GM20431 (cell line): ENCODE measurements around the gene ANKRD55.
"Not testable (repeated sequence)": the region's sequence is repeated elsewhere in the genome, so short reads cannot be mapped to it uniquely, and the experiment has no call there.

Experiments used
- in situ Hi-C: fragments of 300-500 bp; cut with MseI, MboI; formaldehyde crosslinking; loops from one replicate; pipeline ENCODE4 v1.15.0; 2020; ENCODE audit warnings: low sequenced_read_pairs; ENCODE audit not compliant: unreplicated experiment

Gene ANKRD55

DNA sequence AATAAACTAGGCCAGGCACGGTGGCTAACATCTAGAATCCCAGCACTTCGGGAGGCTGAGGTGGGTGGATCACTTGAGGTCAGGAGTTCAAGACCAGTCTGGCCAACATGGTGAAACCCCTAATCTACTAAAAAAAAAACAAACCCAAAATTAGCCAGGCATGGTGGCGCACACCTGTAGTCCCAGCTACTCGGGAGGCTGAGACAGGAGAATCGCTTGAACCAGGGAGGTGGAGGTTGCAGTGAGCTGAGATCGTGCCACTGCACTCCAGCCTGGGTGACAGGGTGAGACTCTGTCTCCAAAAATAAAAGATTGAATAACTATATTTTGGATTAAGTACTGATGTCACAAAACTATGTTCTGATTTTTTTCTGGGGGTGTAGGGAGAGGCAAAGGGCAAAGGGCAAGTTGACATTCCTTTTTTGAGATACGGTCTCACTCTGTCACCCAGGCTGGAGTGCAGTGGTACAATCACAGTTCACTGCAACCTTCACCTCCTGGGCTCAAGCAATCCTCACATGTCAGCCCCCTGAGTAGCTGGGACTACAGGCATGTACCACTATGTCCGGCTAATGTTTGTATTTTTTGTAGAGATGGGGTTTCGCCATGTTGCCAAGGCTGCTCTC lies 110.7 kb downstream of the ANKRD55 start:
- in situ Hi-C loops, result not testable (repeated sequence)

DNA sequence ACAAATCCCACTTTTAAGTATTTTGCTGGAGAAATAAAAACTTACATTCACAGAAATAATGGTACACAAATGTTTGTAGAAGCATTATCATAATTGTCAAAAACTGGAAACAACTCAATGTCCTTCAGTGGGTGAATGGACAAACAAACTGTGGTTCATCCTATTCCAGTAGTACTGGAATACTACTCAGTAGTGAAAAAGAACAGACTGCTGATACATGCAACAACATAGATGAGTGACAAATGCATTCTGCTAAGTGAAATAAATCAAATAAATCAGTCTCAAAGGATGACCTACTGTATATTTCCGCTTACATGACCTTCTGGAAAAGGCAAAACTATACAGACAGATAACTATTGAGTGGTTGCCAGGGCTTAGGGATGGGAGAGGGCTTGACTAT lies 114.1 kb downstream of the ANKRD55 start:
- in situ Hi-C loops, result no loop called here

DNA sequence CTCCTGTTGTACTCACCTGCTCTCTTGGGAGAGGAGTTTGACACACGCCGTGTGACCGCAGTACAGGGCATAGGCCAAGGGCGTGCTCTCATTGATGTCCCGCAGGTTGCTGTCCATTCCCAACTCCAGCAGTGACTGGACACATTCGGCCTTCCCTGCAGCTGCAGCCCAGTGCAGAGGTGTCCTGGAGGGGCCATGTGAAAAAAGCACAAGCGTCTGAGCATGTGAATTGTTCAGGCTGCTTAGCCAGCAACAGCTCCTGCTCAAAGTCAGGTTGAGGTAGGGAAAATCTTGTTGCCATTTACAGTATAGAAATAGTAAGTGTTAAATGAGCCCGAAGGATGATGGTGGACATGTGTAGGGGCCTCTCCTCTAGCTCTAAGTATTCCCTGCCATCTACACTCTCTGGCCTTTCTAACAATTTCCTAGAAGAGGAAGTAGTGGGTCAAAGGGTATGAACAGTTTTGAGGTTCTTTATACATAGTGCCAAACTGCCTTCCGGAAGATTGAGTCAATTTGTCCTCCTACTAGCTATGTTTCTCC lies 116.5 kb downstream of the ANKRD55 start:
- in situ Hi-C loops, result no loop called here

DNA sequence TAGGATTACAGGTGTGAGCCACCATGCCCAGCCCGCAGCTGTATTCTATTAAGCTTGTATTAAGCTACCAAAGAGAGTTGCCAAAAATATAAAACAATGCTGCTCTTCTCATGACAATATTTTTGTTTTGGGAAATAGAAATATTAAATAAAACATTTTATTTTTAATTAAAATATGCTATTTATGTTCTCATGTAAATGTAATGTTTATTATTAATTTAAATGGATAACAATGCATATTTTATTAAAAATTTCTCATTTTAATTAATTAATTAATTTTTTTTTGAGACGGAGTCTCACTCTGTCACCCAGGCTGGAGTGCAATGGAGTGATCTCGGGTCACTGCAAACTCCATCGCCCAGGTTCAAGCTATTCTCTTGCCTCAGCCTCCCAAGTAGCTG lies 117.5 kb downstream of the ANKRD55 start:
- in situ Hi-C loops, result no loop called here

DNA sequence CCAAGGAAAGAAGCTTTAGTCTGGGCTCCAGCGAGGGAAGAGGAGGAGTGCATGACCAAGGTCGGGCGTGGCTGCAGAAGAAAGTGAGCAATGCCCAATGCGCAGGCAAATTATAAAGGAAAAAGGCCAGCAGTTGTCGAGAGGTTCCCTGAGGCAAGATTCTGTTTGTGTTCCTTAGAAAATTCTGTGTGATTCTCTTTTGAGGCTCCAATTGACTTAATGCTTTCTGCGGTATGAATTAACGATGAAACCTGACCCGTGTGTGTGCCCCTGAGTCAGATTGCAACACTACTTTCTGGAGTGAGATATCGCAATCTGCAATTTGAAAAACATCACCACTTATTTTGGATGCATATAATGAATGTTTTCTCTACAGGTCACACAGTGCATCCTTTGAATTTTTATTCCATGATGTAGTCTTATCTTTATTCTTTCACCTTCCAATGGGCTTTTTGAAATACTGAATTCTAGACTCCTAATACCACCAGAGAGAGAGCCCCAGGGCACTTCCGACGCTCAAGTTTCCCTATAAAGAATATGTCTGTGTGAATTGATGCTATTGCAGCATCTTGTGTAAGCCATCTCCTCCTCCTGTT lies 120.5 kb downstream of the ANKRD55 start:
- in situ Hi-C loops, result no loop called here

DNA sequence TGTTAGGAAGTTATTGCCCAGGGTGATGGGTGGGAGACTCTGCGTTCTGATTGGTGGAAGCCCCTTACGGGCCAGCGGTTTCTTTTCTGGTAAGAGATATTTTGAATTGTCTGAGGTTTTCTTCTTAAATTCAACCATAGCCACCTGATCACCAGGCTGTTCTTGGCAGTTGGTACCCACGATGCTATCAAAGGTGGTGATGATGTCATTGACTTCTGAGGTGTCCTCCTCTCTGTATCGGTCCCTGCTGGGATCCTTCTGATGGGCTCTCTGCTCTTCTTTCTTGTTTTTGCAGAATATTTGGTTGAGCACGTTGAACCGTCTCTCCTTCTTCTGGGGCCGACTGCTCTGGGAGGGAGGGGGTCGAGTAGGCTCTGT lies 121.7 kb downstream of the ANKRD55 start:
- in situ Hi-C loops, result no loop called here

DNA sequence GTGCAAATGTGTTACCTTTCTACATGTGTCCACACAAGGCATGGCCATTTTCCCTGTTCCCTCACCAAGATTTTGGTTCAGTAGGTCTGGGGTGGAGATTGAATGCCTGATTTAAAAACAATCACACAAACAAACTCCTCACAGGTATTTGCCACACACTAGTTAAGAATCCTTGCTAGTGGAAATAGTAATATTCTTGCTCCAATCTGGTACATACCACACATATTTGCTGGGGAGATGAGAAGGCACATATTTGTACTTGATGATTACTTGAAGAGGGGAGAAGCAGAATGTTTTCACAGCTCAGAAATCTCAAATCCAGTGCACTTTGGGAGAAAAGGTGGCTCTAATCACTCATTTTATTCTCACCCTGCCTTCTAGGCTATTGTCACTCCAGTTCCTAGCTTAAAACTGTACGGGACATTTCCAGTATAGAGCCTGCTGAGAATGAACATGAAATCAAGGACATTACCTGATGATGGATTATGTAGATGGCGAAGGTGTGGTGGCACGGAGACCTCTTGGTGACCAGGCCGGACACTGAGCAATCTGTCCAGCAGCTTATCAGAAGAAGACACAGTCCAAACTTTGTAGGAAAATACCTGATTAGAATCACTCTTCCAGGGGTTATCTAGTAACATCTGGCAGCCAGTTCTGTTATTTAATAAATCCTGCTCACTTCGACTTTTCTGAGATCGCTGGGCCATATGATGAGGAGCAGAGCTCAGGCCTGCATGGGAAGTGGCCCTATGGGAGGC lies 122.3 kb downstream of the ANKRD55 start:
- in situ Hi-C loops, result no loop called here

DNA sequence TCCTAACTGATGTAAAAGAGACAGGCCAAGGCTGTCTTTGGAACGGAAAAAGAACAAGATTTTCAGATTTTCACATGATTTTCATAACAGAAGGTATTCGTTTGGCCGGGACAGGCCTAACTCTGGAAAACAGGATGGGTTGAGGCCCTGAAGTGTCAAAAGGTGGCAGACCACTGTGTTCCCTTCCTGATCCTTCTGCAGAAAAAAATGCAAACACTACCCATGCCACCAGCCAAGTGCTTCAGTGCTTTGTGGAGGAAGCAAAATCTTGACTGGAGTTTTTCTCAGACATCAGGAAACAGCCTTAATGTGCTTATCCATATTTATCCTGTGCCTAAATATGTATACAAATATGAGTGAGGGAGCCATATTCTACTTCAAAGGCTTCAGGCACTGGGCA lies 124.9 kb downstream of the ANKRD55 start:
- in situ Hi-C loops, result no loop called here

DNA sequence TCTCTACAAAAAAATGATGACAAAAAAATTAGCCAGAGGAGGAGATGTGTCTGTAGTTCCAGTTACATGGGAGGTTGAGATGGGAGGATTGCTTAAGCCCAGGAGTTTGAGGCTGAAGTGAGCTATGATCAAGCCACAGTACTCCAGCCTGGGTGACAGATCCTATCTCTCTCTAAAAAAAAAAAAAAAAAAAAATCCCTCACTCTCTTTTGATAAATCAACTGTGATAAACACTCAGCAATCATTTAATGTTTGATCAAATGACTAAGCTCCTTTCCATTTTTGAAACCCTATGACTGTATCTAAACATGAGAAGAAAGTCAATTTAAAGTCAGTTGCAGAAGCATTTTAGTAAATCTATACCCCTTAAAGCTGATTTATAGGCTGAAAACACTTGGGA lies 126.3 kb downstream of the ANKRD55 start:
- in situ Hi-C loops, result no loop called here

DNA sequence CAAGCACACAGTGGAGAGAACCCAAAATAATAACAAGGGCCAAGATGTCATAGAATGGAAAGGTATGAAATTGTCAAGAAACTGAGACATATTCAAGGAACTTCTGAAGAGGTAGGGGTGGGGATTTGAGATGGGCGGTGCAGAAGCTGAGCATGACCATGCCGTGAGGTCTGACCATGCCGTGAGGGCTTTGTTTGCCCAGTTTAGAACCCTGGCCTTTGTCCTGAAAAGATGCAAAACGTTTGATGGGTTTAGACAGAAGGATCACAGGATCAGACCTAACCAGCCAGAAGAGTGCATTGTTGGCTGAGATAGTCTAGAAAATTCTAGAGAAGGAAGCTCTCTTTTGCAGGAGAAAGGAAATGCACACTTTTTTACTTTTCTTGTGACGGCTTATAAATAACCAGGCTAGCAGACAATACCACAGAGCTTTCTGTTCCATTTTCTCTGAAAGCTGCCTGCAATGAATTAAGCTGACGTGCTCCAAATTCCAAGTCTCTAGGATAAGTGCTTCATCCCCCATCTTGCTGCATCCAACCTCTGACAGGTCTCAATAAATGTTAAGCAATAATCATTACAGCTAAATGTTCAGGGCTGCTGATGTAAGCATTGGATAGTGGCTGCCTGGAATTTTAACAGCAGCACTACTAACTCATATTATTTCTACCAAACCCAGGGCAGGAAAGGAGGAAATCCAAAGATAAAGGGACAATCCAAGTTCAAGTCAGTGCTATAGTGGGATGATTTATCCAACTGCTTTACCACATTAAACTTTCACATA lies 127.4 kb downstream of the ANKRD55 start:
- in situ Hi-C loops, result no loop called here

DNA sequence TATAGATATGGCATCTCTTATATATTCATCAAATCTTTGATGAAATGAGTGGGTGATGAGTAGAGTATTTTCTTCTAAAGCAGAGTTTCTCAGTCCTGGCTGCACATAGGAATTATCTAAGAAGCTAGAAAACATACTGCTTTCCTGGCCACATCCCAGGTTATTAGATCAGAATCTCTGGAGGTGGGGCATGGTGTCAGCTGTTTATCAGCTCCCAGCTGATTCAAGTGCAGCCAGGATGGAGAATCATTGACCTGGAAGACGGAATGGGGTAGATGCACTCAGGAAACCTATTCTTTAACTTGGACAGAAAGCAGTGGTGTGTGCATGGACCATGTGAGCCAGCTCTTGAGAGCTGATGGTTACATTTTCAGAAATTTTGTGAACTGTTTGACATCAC lies 130.2 kb downstream of the ANKRD55 start:
- in situ Hi-C loops, result no loop called here

DNA sequence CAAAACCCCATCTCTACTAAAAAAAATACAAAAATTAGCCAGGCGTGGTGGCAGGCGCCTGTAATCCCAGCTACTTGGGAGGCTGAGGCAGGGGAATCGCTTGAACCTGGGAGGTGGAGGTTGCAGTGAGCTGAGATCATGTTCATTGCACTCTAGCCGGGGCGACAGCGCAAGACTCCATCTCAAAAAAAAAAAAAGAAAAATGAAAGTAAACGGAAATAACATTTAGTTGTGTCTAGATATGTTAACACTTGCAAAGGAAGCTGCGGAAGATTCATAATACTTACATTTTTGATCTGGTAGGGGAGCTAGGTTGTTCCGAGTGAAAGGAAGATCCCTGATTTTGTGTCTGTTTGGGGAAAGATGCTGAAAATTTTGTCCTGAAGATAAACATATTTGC lies 130.9 kb downstream of the ANKRD55 start:
- in situ Hi-C loops, result not testable (repeated sequence)

DNA sequence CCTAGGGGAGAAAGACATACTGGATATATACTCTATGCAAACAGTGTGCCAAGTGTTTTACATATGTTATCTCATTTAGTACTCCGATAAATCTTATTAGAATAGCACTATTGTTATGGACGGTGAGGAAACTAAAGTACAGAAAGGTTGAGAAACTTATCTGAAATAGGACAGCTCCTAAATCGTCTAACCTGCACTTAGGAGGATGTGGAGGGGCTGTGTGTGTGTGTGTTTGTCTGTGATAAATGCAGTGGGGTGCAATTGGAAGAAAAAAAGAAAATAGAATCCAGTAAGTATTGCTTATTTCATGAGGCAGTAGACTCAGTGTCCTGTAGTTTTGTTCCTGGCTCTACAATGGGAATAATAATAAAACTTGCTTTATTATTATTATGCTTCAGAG lies 131.9 kb downstream of the ANKRD55 start:
- in situ Hi-C loops, result no loop called here

DNA sequence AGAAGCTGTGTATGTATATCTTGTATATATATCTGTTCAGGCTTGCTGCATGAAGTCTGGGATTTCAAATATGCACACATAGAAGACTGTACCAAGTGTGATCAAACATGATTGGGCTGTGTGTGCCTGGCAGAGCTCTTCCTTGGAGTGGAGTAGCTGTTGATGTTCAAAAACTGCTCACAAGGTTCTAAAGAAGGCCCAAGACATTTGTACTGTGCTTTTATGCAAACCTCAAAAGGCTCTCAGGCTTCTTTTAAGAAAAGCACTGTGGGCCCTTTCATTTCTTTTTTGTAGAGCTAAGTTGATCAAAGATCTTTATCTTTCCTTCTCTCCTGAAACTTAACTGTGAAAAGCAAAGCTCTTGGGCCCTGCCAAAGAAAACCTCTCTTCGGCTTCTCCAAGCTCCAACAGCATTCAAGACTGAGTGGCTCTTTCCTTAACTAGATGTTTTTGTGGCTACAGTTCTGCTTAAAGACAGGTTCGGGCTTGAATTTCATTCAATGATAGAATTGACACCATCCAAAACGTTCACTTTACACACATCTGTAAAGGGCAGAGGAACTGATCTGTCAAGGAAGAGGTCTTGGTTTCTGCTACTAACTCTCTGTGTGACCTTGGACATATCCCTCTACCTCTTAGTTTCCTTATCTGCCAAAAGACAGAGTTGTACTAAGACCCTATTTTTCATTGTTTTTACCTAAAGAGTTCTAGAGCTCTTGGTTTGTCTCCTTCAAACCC lies 132.5 kb downstream of the ANKRD55 start:
- in situ Hi-C loops, result no loop called here

DNA sequence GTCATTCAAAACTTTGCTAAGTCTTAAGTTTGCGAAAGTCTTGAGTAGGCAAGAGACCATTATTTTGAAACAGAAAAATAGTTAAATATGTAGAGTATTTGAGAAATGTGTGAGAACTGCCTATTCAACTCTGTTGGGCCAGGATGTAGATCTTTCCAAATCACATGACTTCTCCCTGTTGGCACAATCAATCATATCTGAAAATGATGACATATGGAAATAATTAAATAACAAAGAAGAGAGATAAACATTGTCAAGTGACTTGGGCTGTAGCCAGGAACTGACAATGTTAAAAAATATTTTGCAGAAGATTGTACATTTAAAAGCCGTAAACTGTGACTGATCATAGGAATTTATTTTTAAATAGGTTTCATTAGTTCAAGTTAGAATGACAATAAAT lies 133.8 kb downstream of the ANKRD55 start:
- in situ Hi-C loops, result no loop called here

DNA sequence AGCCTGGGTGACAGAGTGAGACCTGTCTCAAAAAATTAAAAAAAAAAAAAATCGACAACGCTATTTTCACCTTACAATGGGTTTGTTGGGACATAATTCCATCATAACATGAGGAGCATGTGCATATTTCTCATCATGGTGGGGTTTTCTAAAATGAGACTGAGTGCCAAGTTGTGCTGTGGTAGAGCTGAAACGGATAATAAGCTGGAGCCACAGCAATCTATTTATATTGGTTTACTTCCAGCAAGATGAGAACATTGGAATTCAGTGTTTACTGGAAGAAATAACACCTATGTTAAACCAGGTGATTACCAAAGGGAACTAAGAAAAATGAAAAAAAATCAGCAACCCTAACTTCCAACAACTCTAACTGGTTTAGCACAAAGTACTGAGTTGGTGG lies 136.1 kb downstream of the ANKRD55 start:
- in situ Hi-C loops, result no loop called here

DNA sequence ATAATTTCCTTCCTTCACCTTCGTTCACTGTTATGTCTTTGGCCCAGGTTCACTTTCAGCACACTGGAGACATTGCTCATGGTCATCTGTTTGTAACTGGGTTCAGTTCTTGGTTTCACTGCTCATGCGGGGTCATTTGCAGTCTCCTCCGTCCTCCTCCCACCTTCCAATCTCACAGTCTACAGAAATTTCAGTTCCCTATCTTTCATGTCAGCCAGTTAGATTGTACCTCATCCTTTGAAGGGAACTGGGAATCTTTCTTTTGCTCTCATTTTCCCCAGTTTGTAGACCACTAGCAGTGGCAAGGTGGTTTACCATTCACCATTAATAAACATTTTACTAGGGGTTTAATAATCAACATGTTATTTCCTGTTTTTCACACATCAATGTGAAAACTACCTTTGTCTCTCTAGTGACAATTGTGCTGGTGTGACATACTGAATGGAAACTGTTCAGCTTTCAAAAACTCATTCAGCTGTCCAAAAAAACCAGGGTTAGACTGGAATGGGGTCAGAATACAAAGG lies 137.5 kb downstream of the ANKRD55 start:
- in situ Hi-C loops, result no loop called here

DNA sequence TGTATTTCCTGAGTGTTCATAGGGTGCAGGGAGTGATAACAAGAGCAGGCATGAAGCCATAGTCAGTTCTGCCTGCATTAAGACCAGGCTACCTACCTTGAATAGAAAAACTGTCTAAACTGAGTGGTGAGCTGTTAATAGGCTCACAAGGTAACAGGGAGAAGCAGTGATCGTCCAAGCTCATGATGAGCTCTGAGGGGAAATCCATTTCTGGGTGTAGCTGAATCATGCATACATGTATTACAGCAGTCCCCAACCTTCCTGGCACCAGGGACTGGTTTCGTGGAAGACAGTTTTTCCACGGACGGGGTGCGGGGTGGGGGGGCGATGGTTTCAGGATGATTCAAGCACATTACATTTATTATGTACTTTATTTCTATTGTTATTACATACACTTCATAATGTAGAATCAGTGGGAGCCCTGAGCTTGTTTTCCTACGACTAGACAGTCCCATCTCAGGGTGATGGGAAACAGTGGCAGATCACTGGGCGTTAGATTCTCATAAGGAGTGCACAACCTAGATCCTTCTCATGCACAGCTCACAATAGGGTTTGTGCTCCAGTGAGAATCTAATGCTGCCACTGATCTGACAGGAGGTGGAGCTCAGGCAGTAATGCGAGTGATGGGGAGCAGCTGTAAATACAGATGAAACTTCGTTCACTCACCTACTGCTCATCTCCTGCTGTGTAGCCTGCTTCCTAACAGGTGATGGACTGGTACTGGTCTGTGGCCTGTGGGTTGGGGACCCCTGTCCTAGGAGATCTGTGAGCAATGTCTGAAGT lies 138.4 kb downstream of the ANKRD55 start:
- in situ Hi-C loops, result no loop called here

DNA sequence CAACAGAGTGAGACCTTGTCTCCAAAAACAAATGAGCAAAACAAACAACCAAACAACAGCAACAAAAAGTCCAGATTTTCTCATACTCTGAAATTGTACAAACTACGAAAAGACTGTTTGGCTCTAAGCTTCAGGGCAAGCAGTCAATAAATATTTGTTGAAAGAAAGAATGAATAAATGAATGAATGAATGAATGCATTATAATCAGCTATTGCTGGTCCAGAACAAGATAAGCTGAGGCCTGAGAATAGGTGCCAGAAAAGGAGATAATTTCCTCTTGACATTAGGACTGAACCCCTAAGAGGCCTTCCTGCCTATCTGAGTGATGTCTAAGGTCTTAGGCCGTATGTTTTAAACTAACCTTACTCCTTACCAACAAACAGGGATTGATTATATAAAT lies 139.2 kb downstream of the ANKRD55 start:
- in situ Hi-C loops, result no loop called here
